ENCODE measurements around the gene TBCE. TPM values are rescaled to one million over a fixed set of nuclear protein-coding genes. Genes with fewer than 3 reads are reported as not detected.
"Not testable (repeated sequence)": the region's sequence is repeated elsewhere in the genome, so short reads cannot be mapped to it uniquely, and the experiment has no call there.

TBCE gene
- total RNA-seq, 2 experiments from 2014 or later = 22.3 to 26.1 TPM

- H3K27ac Mint-ChIP-seq; ATAC-seq; H3K9me3 Mint-ChIP-seq (ENCODE audit: low read depth); CTCF ChIA-PET; DNase-seq; intact Hi-C loops (cut with DNase I, micrococcal nuclease); POLR2A ChIA-PET; H3K4me1 Mint-ChIP-seq; H3K4me3 Mint-ChIP-seq; H3K27me3 Mint-ChIP-seq: not testable (repeated sequence)
- peaks cover 31% of the 10 kb centered on the region for H3K36me3 Mint-ChIP-seq (ENCODE audit: low read depth)
Observed at GRCh38 chr1:235385633-235386032, 18.4 kb downstream of the TBCE start.

- intact Hi-C loops (cut with DNase I, micrococcal nuclease) = no loop called here
- Mint-ChIP-seq H3K27ac (no peak overlapping the region), H3K36me3 (ENCODE audit: low read depth) (peaks cover 5% of the 10 kb centered on the region), H3K27me3 (no peaks in the 10 kb centered on the region), H3K4me3 (no peak overlapping the region), H3K4me1 (no peaks in the 10 kb centered on the region), H3K9me3 (ENCODE audit: low read depth) (peaks cover 4% of the 10 kb centered on the region)
- ATAC-seq = no peak
- ChIA-PET CTCF (interaction anchor here (1.5 kb wide), 1 partner anchor 117 kb away, joined by 3 read pairs; no protein-coding TSS in a partner anchor), POLR2A (interaction anchor here (0.6 kb wide), 1 partner anchor 1007 kb away, joined by 3 read pairs; no protein-coding TSS in a partner anchor)
- DNase-seq = no peak
Observed at GRCh38 chr1:235391874-235392273, 24.6 kb downstream of the TBCE start.

GRCh38 chr1:235397733-235398132, 30.5 kb downstream of the TBCE start:
- CTCF ChIA-PET = no interaction called here
- intact Hi-C loops (cut with DNase I, micrococcal nuclease) = no loop called here
- no peak for ATAC-seq

GRCh38 chr1:235399661-235400060, 32.4 kb downstream of the TBCE start:
- CTCF ChIA-PET = no interaction called here
- no peak overlapping the region for H3K27ac Mint-ChIP-seq
- DNase-seq = no peak
- no peak for ATAC-seq
- H3K27me3 Mint-ChIP-seq = no peaks in the 10 kb centered on the region
- H3K4me3 Mint-ChIP-seq = no peak overlapping the region
- intact Hi-C loops (cut with DNase I, micrococcal nuclease) = no loop called here
- H3K4me1 Mint-ChIP-seq = peaks cover 2% of the 10 kb centered on the region
- no peaks in the 10 kb centered on the region for H3K9me3 Mint-ChIP-seq (ENCODE audit: low read depth)
- POLR2A ChIA-PET = no interaction called here
- H3K36me3 Mint-ChIP-seq (ENCODE audit: low read depth) = peaks cover 7% of the 10 kb centered on the region

More at GRCh38 chr1:235397733-235398132, 30.5 kb downstream of the TBCE start:
- POLR2A ChIA-PET = no interaction called here
- no peak for DNase-seq
- no peak overlapping the region for H3K27ac Mint-ChIP-seq
- no peaks in the 10 kb centered on the region for H3K27me3 Mint-ChIP-seq
- no peak overlapping the region for H3K4me3 Mint-ChIP-seq
- H3K36me3 Mint-ChIP-seq (ENCODE audit: low read depth) = peaks cover 5% of the 10 kb centered on the region
- no peaks in the 10 kb centered on the region for H3K9me3 Mint-ChIP-seq (ENCODE audit: low read depth)
- peaks cover 2% of the 10 kb centered on the region for H3K4me1 Mint-ChIP-seq

- peaks cover 2% of the 10 kb centered on the region for H3K4me1 Mint-ChIP-seq
- no peaks in the 10 kb centered on the region for H3K9me3 Mint-ChIP-seq (ENCODE audit: low read depth)
- H3K27me3 Mint-ChIP-seq = no peaks in the 10 kb centered on the region
- POLR2A ChIA-PET = no interaction called here
- no peak for ATAC-seq
- CTCF ChIA-PET = no interaction called here
- no peak for DNase-seq
- no peak overlapping the region for H3K4me3 Mint-ChIP-seq
- intact Hi-C loops (cut with DNase I, micrococcal nuclease) = no loop called here
- peaks cover 7% of the 10 kb centered on the region for H3K36me3 Mint-ChIP-seq (ENCODE audit: low read depth)
- H3K27ac Mint-ChIP-seq = no peak overlapping the region
Observed at GRCh38 chr1:235401251-235401650, 34.0 kb downstream of the TBCE start.

DNA sequence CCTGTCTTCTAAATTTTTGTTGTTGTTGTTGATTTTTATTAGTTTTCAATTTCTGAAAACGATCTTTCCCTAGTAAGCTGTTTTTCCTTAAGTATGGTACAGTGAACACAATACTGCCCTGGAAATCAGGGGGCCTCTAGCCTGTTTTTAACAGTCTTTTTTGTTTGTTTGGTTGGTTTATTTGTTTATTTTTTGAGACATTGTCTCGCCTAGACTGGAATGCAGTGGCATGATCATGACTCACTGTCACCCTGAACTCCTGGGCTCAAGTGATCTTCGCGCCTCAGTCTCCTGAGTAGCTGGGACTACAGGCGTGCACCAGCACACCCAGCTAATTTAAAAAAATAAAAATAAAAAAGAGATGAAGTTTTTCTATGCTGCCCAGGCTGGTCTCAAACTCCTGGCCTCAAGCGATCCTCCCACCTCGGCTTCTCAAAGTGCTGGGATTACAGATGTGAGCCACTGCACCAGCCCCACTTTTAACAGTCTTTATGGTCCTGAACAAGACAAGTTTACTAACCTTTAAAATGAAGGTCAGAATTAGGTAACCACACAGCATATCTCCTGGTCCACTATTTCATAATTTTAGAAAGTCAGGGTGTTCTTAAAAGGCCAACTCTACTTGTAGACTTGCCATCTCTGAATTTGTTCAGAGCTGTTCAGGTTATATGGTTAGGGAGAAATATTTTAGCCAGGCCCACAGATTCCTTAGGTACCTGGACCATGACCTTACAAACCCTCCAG, 35.4 kb downstream of the TBCE start:
- Mint-ChIP-seq H3K4me3 (no peak overlapping the region), H3K27ac (no peak overlapping the region), H3K9me3 (ENCODE audit: low read depth) (no peaks in the 10 kb centered on the region), H3K36me3 (ENCODE audit: low read depth) (peaks cover 7% of the 10 kb centered on the region), H3K27me3 (no peaks in the 10 kb centered on the region), H3K4me1 (peaks cover 2% of the 10 kb centered on the region)
- ChIA-PET POLR2A (no interaction called here), CTCF (no interaction called here)
- no peak for DNase-seq
- intact Hi-C loops (cut with DNase I, micrococcal nuclease) = no loop called here
- ATAC-seq = no peak

DNA sequence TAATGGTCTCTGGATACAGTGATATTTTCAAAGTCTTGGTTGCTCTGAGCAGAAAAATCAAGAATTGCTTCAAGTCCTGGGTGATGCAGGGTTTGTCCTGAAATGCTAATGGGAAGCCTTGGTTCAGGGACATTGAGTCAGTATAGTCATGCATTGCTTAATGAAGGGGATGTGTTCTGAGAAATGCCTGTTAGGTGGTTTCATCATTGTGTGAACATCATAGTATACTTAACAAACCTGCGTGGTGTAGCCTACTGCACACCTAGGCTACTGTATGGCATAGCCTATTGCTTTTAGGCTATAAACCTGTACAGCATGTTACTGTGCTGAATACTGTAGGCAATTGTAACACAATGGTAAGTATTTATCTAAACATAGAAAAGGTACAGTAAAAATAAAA, 36.4 kb downstream of the TBCE start:
- peaks cover 2% of the 10 kb centered on the region for H3K4me1 Mint-ChIP-seq
- H3K9me3 Mint-ChIP-seq (ENCODE audit: low read depth) = no peaks in the 10 kb centered on the region
- no peak overlapping the region for H3K27ac Mint-ChIP-seq
- DNase-seq = no peak
- intact Hi-C loops (cut with DNase I, micrococcal nuclease) = no loop called here
- POLR2A ChIA-PET = no interaction called here
- ATAC-seq = no peak
- no peaks in the 10 kb centered on the region for H3K27me3 Mint-ChIP-seq
- CTCF ChIA-PET = no interaction called here
- H3K36me3 Mint-ChIP-seq (ENCODE audit: low read depth) = peaks cover 6% of the 10 kb centered on the region
- H3K4me3 Mint-ChIP-seq = no peak overlapping the region

DNA sequence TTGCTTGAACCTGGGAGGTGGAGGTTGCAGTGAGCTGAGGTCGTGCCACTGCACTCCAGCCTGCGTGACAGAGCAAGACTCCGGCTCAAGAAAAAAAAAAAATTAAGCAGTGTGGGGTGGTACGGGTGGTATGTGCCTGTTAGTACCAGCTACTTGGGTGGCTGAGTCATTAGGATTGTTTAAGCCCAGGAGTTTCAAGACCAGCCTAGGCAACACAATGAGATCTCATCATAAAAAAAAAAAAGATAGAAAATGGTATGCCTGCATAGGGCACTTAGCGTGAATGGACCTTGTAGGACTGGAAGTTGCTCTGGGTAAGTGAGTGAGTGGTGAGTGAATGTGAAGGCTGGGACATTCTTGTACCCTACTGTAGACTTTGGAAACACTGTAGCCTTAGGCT, 37.0 kb downstream of the TBCE start:
- Mint-ChIP-seq H3K9me3 (ENCODE audit: low read depth) (no peaks in the 10 kb centered on the region), H3K27me3 (no peaks in the 10 kb centered on the region), H3K4me3 (no peak overlapping the region), H3K4me1 (peaks cover 2% of the 10 kb centered on the region), H3K27ac (no peak overlapping the region), H3K36me3 (ENCODE audit: low read depth) (peaks cover 6% of the 10 kb centered on the region)
- ATAC-seq (no peak), DNase-seq (no peak)
- CTCF ChIA-PET = interaction anchor here (0.7 kb wide), 1 partner anchor 12 kb away, joined by 4 read pairs; no protein-coding TSS in a partner anchor
- intact Hi-C loops (cut with DNase I, micrococcal nuclease) = no loop called here
- POLR2A ChIA-PET = no interaction called here

DNA sequence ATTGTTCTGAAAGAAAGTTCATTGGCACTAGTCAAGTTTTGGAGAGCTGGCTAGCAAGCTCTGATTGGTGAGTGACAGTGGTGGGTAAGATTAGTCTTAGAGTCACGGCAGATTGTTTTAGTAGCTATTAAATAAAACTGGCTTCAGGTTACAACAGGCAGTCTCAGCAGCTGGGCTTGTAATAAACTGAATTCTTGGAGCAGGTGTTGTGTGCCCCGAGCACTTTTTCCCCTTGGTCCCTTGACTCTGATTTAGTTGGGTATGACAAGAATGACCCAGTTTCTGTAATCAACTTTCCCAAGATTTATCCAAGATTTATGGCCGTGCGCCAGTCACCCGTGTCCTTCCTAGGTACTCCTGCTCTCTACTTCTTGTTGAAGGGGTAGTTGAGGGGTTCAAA, 40.2 kb downstream of the TBCE start:
- no peak for ATAC-seq
- ChIA-PET POLR2A (no interaction called here), CTCF (interaction anchor here (1.5 kb wide), 1 partner anchor 264 kb away, joined by 7 read pairs; no protein-coding TSS in a partner anchor)
- DNase-seq = no peak
- Mint-ChIP-seq H3K27ac (no peak overlapping the region), H3K27me3 (no peaks in the 10 kb centered on the region), H3K4me1 (no peaks in the 10 kb centered on the region), H3K9me3 (ENCODE audit: low read depth) (no peaks in the 10 kb centered on the region), H3K36me3 (ENCODE audit: low read depth) (peaks cover 2% of the 10 kb centered on the region), H3K4me3 (no peak overlapping the region)
- intact Hi-C loops (cut with DNase I, micrococcal nuclease) = no loop called here

GRCh38 chr1:235408503-235408960, 41.3 kb downstream of the TBCE start:
- POLR2A ChIA-PET = no interaction called here

GRCh38 chr1:235409042-235409820, 42.0 kb downstream of the TBCE start:
- ChIA-PET CTCF (interaction anchor here (0.6 kb wide), 1 partner anchor 920 kb away, joined by 3 read pairs; no protein-coding TSS in a partner anchor), POLR2A (no interaction called here)
- no peaks in the 10 kb centered on the region for H3K4me1 Mint-ChIP-seq
- no peak for DNase-seq
- no peaks in the 10 kb centered on the region for H3K9me3 Mint-ChIP-seq (ENCODE audit: low read depth)
- ATAC-seq = no peak
- intact Hi-C loops (cut with DNase I, micrococcal nuclease) = no loop called here
- H3K36me3 Mint-ChIP-seq (ENCODE audit: low read depth) = peaks cover 1% of the 10 kb centered on the region
- no peak overlapping the region for H3K27ac Mint-ChIP-seq
- no peak overlapping the region for H3K4me3 Mint-ChIP-seq
- no peaks in the 10 kb centered on the region for H3K27me3 Mint-ChIP-seq

More at GRCh38 chr1:235408503-235408960, 41.3 kb downstream of the TBCE start:
- ATAC-seq (no peak), DNase-seq (no peak)
- no peaks in the 10 kb centered on the region for H3K9me3 Mint-ChIP-seq (ENCODE audit: low read depth)
- H3K36me3 Mint-ChIP-seq (ENCODE audit: low read depth) = peaks cover 2% of the 10 kb centered on the region
- CTCF ChIA-PET = interaction anchor here (0.6 to 1.5 kb wide), 2 partner anchors 265 to 919 kb away, joined by 3 to 7 read pairs; no protein-coding TSS in a partner anchor
- no peak overlapping the region for H3K4me3 Mint-ChIP-seq
- H3K27me3 Mint-ChIP-seq = no peaks in the 10 kb centered on the region
- H3K4me1 Mint-ChIP-seq = no peaks in the 10 kb centered on the region
- no peak overlapping the region for H3K27ac Mint-ChIP-seq
- intact Hi-C loops (cut with DNase I, micrococcal nuclease) = no loop called here
